ENCODE measurements around the gene FERMT1. TPM values are rescaled to one million over a fixed set of nuclear protein-coding genes. Genes with fewer than 3 reads are reported as not detected.

The FERMT1 gene
- total RNA-seq, 1 donor from 2014 or later: 10.9 TPM

- H3K27ac Mint-ChIP-seq (ENCODE audit: unreplicated experiment): no peak overlapping the region
Measured at GRCh38 chr20:6074784-6075183, 48.0 kb downstream of the FERMT1 start.

GRCh38 chr20:6074145-6074561 is 48.7 kb downstream of the FERMT1 start:
- H3K4me2 ChIP-seq (ENCODE audit: low read length): no peak overlapping the region
- no peak overlapping the region for H3K27ac Mint-ChIP-seq (ENCODE audit: unreplicated experiment)

More at GRCh38 chr20:6074784-6075183, 48.0 kb downstream of the FERMT1 start:
- H3K4me2 ChIP-seq (ENCODE audit: low read length): no peak overlapping the region
- no peaks in the 10 kb centered on the region for H3K36me3 ChIP-seq (ENCODE audit: insufficient read depth, low read length)
- no peak overlapping the region for H3K9ac ChIP-seq (ENCODE audit: low read length)
- DNase-seq (ENCODE audit: low read depth) (no peak), FAIRE-seq (no peak)
- H3K36me3 Mint-ChIP-seq (ENCODE audit: low read depth, unreplicated experiment): peaks cover 5% of the 10 kb centered on the region
- H3K9me3 ChIP-seq (ENCODE audit: insufficient read depth, low read depth, low read length): no peaks in the 10 kb centered on the region
- no peaks in the 10 kb centered on the region for H3K9me3 Mint-ChIP-seq (ENCODE audit: unreplicated experiment)
- H3K4me1 Mint-ChIP-seq (ENCODE audit: low read depth, unreplicated experiment): no peaks in the 10 kb centered on the region
- TF ChIP-seq CTCF (IDR thresholded peaks at IDR 0.05; ENCODE audit: insufficient read depth, low read depth, low read length): no peak
- TF ChIP-seq EZH2 (IDR thresholded peaks at IDR 0.05; ENCODE audit: insufficient read depth, low read length): no peak
- H4K20me1 ChIP-seq (ENCODE audit: insufficient read depth, low read length): no peaks in the 10 kb centered on the region
- no peaks in the 10 kb centered on the region for H3K4me1 ChIP-seq (ENCODE audit: insufficient read depth, low read length)
- no peaks in the 10 kb centered on the region for H3K27me3 Mint-ChIP-seq (ENCODE audit: low read depth, unreplicated experiment)
- H3K4me3 ChIP-seq (ENCODE audit: insufficient read depth, low read depth, low read length): no peak overlapping the region
- no peak overlapping the region for H3K27ac ChIP-seq (ENCODE audit: low read depth, low read length)
- H3K27me3 ChIP-seq (ENCODE audit: insufficient read depth, low read length): no peaks in the 10 kb centered on the region
- no peaks in the 10 kb centered on the region for H3K79me2 ChIP-seq (ENCODE audit: insufficient read depth, low read length)
- no peak overlapping the region for H3K4me3 Mint-ChIP-seq (ENCODE audit: unreplicated experiment)
- no peak overlapping the region for H2AFZ ChIP-seq (ENCODE audit: low read depth, low read length)

More at GRCh38 chr20:6074145-6074561, 48.7 kb downstream of the FERMT1 start:
- Mint-ChIP-seq H3K27me3 (ENCODE audit: low read depth, unreplicated experiment) (no peaks in the 10 kb centered on the region), H3K4me1 (ENCODE audit: low read depth, unreplicated experiment) (no peaks in the 10 kb centered on the region), H3K36me3 (ENCODE audit: low read depth, unreplicated experiment) (peaks cover 5% of the 10 kb centered on the region), H3K4me3 (ENCODE audit: unreplicated experiment) (no peak overlapping the region), H3K9me3 (ENCODE audit: unreplicated experiment) (no peaks in the 10 kb centered on the region)
- no peak for DNase-seq (ENCODE audit: low read depth)
- H3K36me3 ChIP-seq (ENCODE audit: insufficient read depth, low read length): no peaks in the 10 kb centered on the region
- no peak overlapping the region for H3K27ac ChIP-seq (ENCODE audit: low read depth, low read length)
- H3K9ac ChIP-seq (ENCODE audit: low read length): no peak overlapping the region
- H3K27me3 ChIP-seq (ENCODE audit: insufficient read depth, low read length): no peaks in the 10 kb centered on the region
- TF ChIP-seq CTCF (IDR thresholded peaks at IDR 0.05; ENCODE audit: insufficient read depth, low read depth, low read length) (no peak), EZH2 (IDR thresholded peaks at IDR 0.05; ENCODE audit: insufficient read depth, low read length) (no peak)
- H2AFZ ChIP-seq (ENCODE audit: low read depth, low read length): no peak overlapping the region
- no peaks in the 10 kb centered on the region for H4K20me1 ChIP-seq (ENCODE audit: insufficient read depth, low read length)
- no peak for FAIRE-seq
- H3K4me3 ChIP-seq (ENCODE audit: insufficient read depth, low read depth, low read length): no peak overlapping the region
- no peaks in the 10 kb centered on the region for H3K9me3 ChIP-seq (ENCODE audit: insufficient read depth, low read depth, low read length)
- H3K79me2 ChIP-seq (ENCODE audit: insufficient read depth, low read length): no peaks in the 10 kb centered on the region
- no peaks in the 10 kb centered on the region for H3K4me1 ChIP-seq (ENCODE audit: insufficient read depth, low read length)

All from astrocyte (in vitro differentiated cells and primary cell).